Colonic mucosa (tissue), 4 donors: ENCODE results near the gene ST7. TPM values are rescaled to one million over a fixed set of nuclear protein-coding genes. Genes with fewer than 3 reads are reported as not detected.

ENCODE experiments used
- DNase-seq: peaks from one replicate; pipeline ENCODE4 v3.0.0-alpha.2; 2020
- H3K27ac ChIP-seq: fragments of 200-600 bp; one replicate; pipeline ENCODE4 v1.8.0; 2021
- H3K27me3 ChIP-seq: fragments of 200-600 bp; one replicate; pipeline ENCODE4 v1.8.0; 2021
- H3K36me3 ChIP-seq: fragments of 200-600 bp; one replicate; pipeline ENCODE4 v1.8.0; 2021
- H3K4me1 ChIP-seq: fragments of 200-600 bp; one replicate; pipeline ENCODE4 v1.8.0; 2021; ENCODE audit warnings: mild to moderate bottlenecking
- H3K4me3 ChIP-seq: fragments of 200-600 bp; one replicate; pipeline ENCODE4 v1.8.0; 2021
- H3K9ac ChIP-seq, 2 donors: one replicate each; pipeline ENCODE4 v1.7.0; 2013; ENCODE audit warnings: control low read depth in 2 of 2, low read depth in 2 of 2, low read length in 2 of 2
- H3K9me3 ChIP-seq: fragments of 200-600 bp; one replicate; pipeline ENCODE4 v1.8.0; 2021
- CTCF ChIP-seq: fragments of 200-600 bp; IDR thresholded peaks from one replicate; pipeline ENCODE4 v1.8.0; 2022; ENCODE audit warnings: antibody characterized with exemption, mild to moderate bottlenecking
- intact Hi-C: fragments of 100-400 bp; cut with DNase I; formaldehyde crosslinking; loops from one replicate; pipeline ENCODE4 v1.14.1; 2022
- total RNA-seq, 2 donors: library from RNA; stranded (reverse); fragmentation: NEBNext Ultra II Directional in 1 of 2; extraction: Animal tissue kit (Norgen Biotek cat#: 25700) in 1 of 2; gene quantifications; one replicate each; pipeline ENCODE4 v1.2.1, GENCODE V29; 2021
- donor health status: healthy.
- donor health status: DM: no; HTN: no; CAD: no.
- donor health status: DM: no; HTN: no; CAD: no.

The ST7 gene
- total RNA-seq, 2 donors from 2014 or later: 10.6 to 12.2 TPM

- Histone ChIP-seq H3K9me3 (no peaks in the 10 kb centered on the region), H3K27me3 (no peaks in the 10 kb centered on the region), H3K9ac (no peak overlapping the region), H3K36me3 (no peaks in the 10 kb centered on the region), H3K27ac (no peak overlapping the region), H3K4me3 (no peak overlapping the region), H3K4me1 (no peaks in the 10 kb centered on the region)
- no peak for TF ChIP-seq CTCF
- intact Hi-C loops: no loop called here
- no peak for DNase-seq
Measured at GRCh38 chr7:117092785-117093184, 139.5 kb downstream of the ST7 start.

- Histone ChIP-seq H3K4me1 (no peaks in the 10 kb centered on the region), H3K36me3 (no peaks in the 10 kb centered on the region), H3K27me3 (no peaks in the 10 kb centered on the region), H3K9ac (no peak overlapping the region), H3K4me3 (no peak overlapping the region), H3K27ac (no peak overlapping the region), H3K9me3 (no peaks in the 10 kb centered on the region)
- DNase-seq: no peak
- intact Hi-C loops: no loop called here
- TF ChIP-seq CTCF: no peak
Measured at GRCh38 chr7:117094457-117094856, 141.2 kb downstream of the ST7 start.

- DNase-seq: no peak
- Histone ChIP-seq H3K4me3 (no peak overlapping the region), H3K27me3 (no peaks in the 10 kb centered on the region), H3K27ac (no peak overlapping the region), H3K9ac (no peak overlapping the region), H3K36me3 (no peaks in the 10 kb centered on the region), H3K4me1 (no peaks in the 10 kb centered on the region), H3K9me3 (no peaks in the 10 kb centered on the region)
- intact Hi-C loops: no loop called here
- TF ChIP-seq CTCF: no peak
Measured at GRCh38 chr7:117095055-117095454, 141.8 kb downstream of the ST7 start.

- intact Hi-C loops: no loop called here
- no peak for TF ChIP-seq CTCF
- DNase-seq: no peak
- H3K27me3 ChIP-seq: no peaks in the 10 kb centered on the region
- no peak overlapping the region for H3K4me3 ChIP-seq
- no peaks in the 10 kb centered on the region for H3K36me3 ChIP-seq
- H3K9me3 ChIP-seq: no peaks in the 10 kb centered on the region
- H3K4me1 ChIP-seq: no peaks in the 10 kb centered on the region
- no peak overlapping the region for H3K27ac ChIP-seq
- no peak overlapping the region for H3K9ac ChIP-seq
Measured at GRCh38 chr7:117096330-117096729, 143.0 kb downstream of the ST7 start.

GRCh38 chr7:117096942-117097341 is 143.6 kb downstream of the ST7 start:
- H3K27ac ChIP-seq: no peak overlapping the region
- no peak overlapping the region for H3K9ac ChIP-seq
- no peaks in the 10 kb centered on the region for H3K36me3 ChIP-seq
- H3K9me3 ChIP-seq: no peaks in the 10 kb centered on the region
- no peak for TF ChIP-seq CTCF
- no peak for DNase-seq
- H3K4me1 ChIP-seq: no peaks in the 10 kb centered on the region
- H3K4me3 ChIP-seq: no peak overlapping the region
- intact Hi-C loops: no loop called here
- no peaks in the 10 kb centered on the region for H3K27me3 ChIP-seq

GRCh38 chr7:117097860-117098259 is 144.6 kb downstream of the ST7 start:
- Histone ChIP-seq H3K4me3 (no peak overlapping the region), H3K36me3 (no peaks in the 10 kb centered on the region), H3K4me1 (no peaks in the 10 kb centered on the region), H3K9me3 (no peaks in the 10 kb centered on the region), H3K27ac (no peak overlapping the region), H3K27me3 (no peaks in the 10 kb centered on the region), H3K9ac (no peak overlapping the region)
- DNase-seq: no peak
- TF ChIP-seq CTCF: no peak
- intact Hi-C loops: no loop called here
